ENCODE measurements around the gene EYA2.

Gene EYA2

GRCh38 chr20:46964618-46965455 is 70.2 kb downstream of the EYA2 start:
- in situ Hi-C loops (cut with MboI; ENCODE audit: low sequenced_read_pairs, unreplicated experiment): no loop called here
- DNase-seq (ENCODE audit: low spot score): no peak

GRCh38 chr20:46965477-46965876 is 70.8 kb downstream of the EYA2 start:
- no peak for DNase-seq (ENCODE audit: low spot score)
- in situ Hi-C loops (cut with MboI; ENCODE audit: low sequenced_read_pairs, unreplicated experiment): no loop called here
- no peak for TF ChIP-seq CTCF (IDR thresholded peaks at IDR 0.05; ENCODE audit: borderline replicate concordance, control extremely low read depth, extremely low read depth, insufficient read depth, missing control alignments)

More at GRCh38 chr20:46964618-46965455, 70.2 kb downstream of the EYA2 start:
- no peak for TF ChIP-seq CTCF (IDR thresholded peaks at IDR 0.05; ENCODE audit: borderline replicate concordance, control extremely low read depth, extremely low read depth, insufficient read depth, missing control alignments)

- no peak for TF ChIP-seq CTCF (IDR thresholded peaks at IDR 0.05; ENCODE audit: borderline replicate concordance, control extremely low read depth, extremely low read depth, insufficient read depth, missing control alignments)
- no peak for DNase-seq (ENCODE audit: low spot score)
- in situ Hi-C loops (cut with MboI; ENCODE audit: low sequenced_read_pairs, unreplicated experiment): no loop called here
These were observed 73.0 kb downstream of the EYA2 start for GRCh38 chr20:46967646-46968045.

GRCh38 chr20:46970937-46971630 is 76.4 kb downstream of the EYA2 start:
- no peak for DNase-seq (ENCODE audit: low spot score)
- in situ Hi-C loops (cut with MboI; ENCODE audit: low sequenced_read_pairs, unreplicated experiment): no loop called here
- TF ChIP-seq CTCF (IDR thresholded peaks at IDR 0.05; ENCODE audit: borderline replicate concordance, control extremely low read depth, extremely low read depth, insufficient read depth, missing control alignments): no peak

- in situ Hi-C loops (cut with MboI; ENCODE audit: low sequenced_read_pairs, unreplicated experiment): no loop called here
- TF ChIP-seq CTCF (IDR thresholded peaks at IDR 0.05; ENCODE audit: borderline replicate concordance, control extremely low read depth, extremely low read depth, insufficient read depth, missing control alignments): no peak
- DNase-seq (ENCODE audit: low spot score): no peak
These were observed 79.1 kb downstream of the EYA2 start for GRCh38 chr20:46973766-46974165.

GRCh38 chr20:46974669-46975434 is 80.2 kb downstream of the EYA2 start:
- TF ChIP-seq CTCF (IDR thresholded peaks at IDR 0.05; ENCODE audit: borderline replicate concordance, control extremely low read depth, extremely low read depth, insufficient read depth, missing control alignments): no peak
- no peak for DNase-seq (ENCODE audit: low spot score)
- in situ Hi-C loops (cut with MboI; ENCODE audit: low sequenced_read_pairs, unreplicated experiment): no loop called here

All from GM13976 (cell line).